ENCODE results near the gene CLEC7A. TPM values are rescaled to one million over a fixed set of nuclear protein-coding genes. Genes with fewer than 3 reads are reported as not detected.

The CLEC7A gene
- total RNA-seq, 2 donors from 2014 or later = 5.7 TPM; not detected in 1

GRCh38 chr12:10101648-10102220 is 28.3 kb downstream of the CLEC7A start:
- DNase-seq (no peak), ATAC-seq (no peak)
- TF ChIP-seq POLR2A (IDR thresholded peaks at IDR 0.05) (no peak), CTCF (IDR thresholded peaks at IDR 0.05) (no peak)
- 65 to 70% methylated on average over 1 of the region's 1 CpG for WGBS, 2 donors
- no peak overlapping the region for H3K27ac ChIP-seq
- H3K36me3 ChIP-seq (replicated peaks in 1 of 2; ENCODE audit: insufficient read depth in 1 of 2, low read depth in 2 of 2) = no peaks in the 10 kb centered on the region
- no peaks in the 10 kb centered on the region for H3K4me1 ChIP-seq
- H3K27me3 ChIP-seq = no peaks in the 10 kb centered on the region
- H3K9me3 ChIP-seq = no peaks in the 10 kb centered on the region
- intact Hi-C loops (cut with DNase I) = no loop called here
- H3K4me3 ChIP-seq = no peak overlapping the region

GRCh38 chr12:10101042-10101579 is 28.9 kb downstream of the CLEC7A start:
- H3K27ac ChIP-seq = no peak overlapping the region
- WGBS, 2 donors = 28 to 39% methylated on average over 4 to 5 of the region's 5 CpGs
- no peaks in the 10 kb centered on the region for H3K4me1 ChIP-seq
- H3K36me3 ChIP-seq (replicated peaks in 1 of 2; ENCODE audit: insufficient read depth in 1 of 2, low read depth in 2 of 2) = no peaks in the 10 kb centered on the region
- TF ChIP-seq CTCF (IDR thresholded peaks at IDR 0.05) = no peak
- no peak for TF ChIP-seq POLR2A (IDR thresholded peaks at IDR 0.05)
- intact Hi-C loops (cut with DNase I) = no loop called here
- H3K4me3 ChIP-seq = no peak overlapping the region
- H3K9me3 ChIP-seq = no peaks in the 10 kb centered on the region
- no peak for ATAC-seq
- DNase-seq = no peak
- no peaks in the 10 kb centered on the region for H3K27me3 ChIP-seq

- Histone ChIP-seq H3K4me3 (no peak within 1 kb of the TSS), H3K9me3 (no peaks in the 10 kb centered on the region), H3K36me3 (replicated peaks in 1 of 2; ENCODE audit: insufficient read depth in 1 of 2, low read depth in 2 of 2) (no peaks in the 10 kb centered on the region), H3K4me1 (no peaks in the 10 kb centered on the region), H3K27me3 (no peaks in the 10 kb centered on the region), H3K27ac (no peak within 1 kb of the TSS)
- intact Hi-C loops (cut with DNase I) = no loop called here
- ATAC-seq (peak; percentile 35), DNase-seq (peak in 1 of 4 donors; percentile 17)
- no peak for TF ChIP-seq CTCF (IDR thresholded peaks at IDR 0.05)
- TF ChIP-seq POLR2A (IDR thresholded peaks at IDR 0.05) = peak in 2 of 3 donors; percentile 44 to 47
- 46 to 64% methylated on average over 6 to 10 of the region's 10 CpGs for WGBS, 2 donors
These were observed 31.2 kb downstream of the CLEC7A start, which contains the start of gene CLEC1A for GRCh38 chr12:10098791-10099190. TSS of gene CLEC1A (minus strand) at chr12:10098985. CDS start at chr12:10098922, 63 bp downstream.

- Histone ChIP-seq H3K4me3 (no peak overlapping the region), H3K27me3 (no peaks in the 10 kb centered on the region), H3K36me3 (replicated peaks in 1 of 2; ENCODE audit: insufficient read depth in 1 of 2, low read depth in 2 of 2) (no peaks in the 10 kb centered on the region), H3K27ac (peak overlapping the region in 1 of 4 donors; percentile 2), H3K9me3 (no peaks in the 10 kb centered on the region), H3K4me1 (no peaks in the 10 kb centered on the region)
- no peak for ATAC-seq
- WGBS, 2 donors = 23 to 46% methylated on average over 3 of the region's 3 CpGs
- intact Hi-C loops (cut with DNase I) = no loop called here
- no peak for TF ChIP-seq POLR2A (IDR thresholded peaks at IDR 0.05)
- no peak for TF ChIP-seq CTCF (IDR thresholded peaks at IDR 0.05)
- DNase-seq = no peak
These were observed 32.5 kb downstream of the CLEC7A start for GRCh38 chr12:10097521-10097920.

GRCh38 chr12:10095971-10096370 is 34.0 kb downstream of the CLEC7A start:
- no peak overlapping the region for H3K4me3 ChIP-seq
- TF ChIP-seq POLR2A (IDR thresholded peaks at IDR 0.05) (no peak), CTCF (IDR thresholded peaks at IDR 0.05) (no peak)
- H3K27me3 ChIP-seq = no peaks in the 10 kb centered on the region
- H3K4me1 ChIP-seq = no peaks in the 10 kb centered on the region
- DNase-seq (no peak), ATAC-seq (no peak)
- H3K36me3 ChIP-seq (replicated peaks in 1 of 2; ENCODE audit: insufficient read depth in 1 of 2, low read depth in 2 of 2) = no peaks in the 10 kb centered on the region
- no peaks in the 10 kb centered on the region for H3K9me3 ChIP-seq
- intact Hi-C loops (cut with DNase I) = no loop called here
- no peak overlapping the region for H3K27ac ChIP-seq
- WGBS, 2 donors = 77 to 79% methylated on average over 3 of the region's 3 CpGs
